IMR-90 (cell line): Measurements from ENCODE around the gene LUZP2. TPM values are rescaled to one million over a fixed set of nuclear protein-coding genes. Genes with fewer than 3 reads are reported as not detected.

ENCODE experiments used
- ATAC-seq: fragments of 200-7000 bp; cut with Tn5 transposase; 2 replicates; pipeline ENCODE4 v1.9.1; 2020; ENCODE audit warnings: low read depth, mild to moderate bottlenecking, moderate library complexity
- BruUV-seq: library from RNA; stranded (reverse); fragments of 400-500 nt; replicated peaks from 2 replicates; lab custom pipeline; 2021; lab: Mats Ljungman, UMichigan
- CTCF ChIA-PET: fragments of 300-600 bp; formaldehyde crosslinking; extraction: SDS; loops from one replicate; lab custom pipeline; 2021; ENCODE audit warnings: antibody characterized with exemption; lab: Yijun Ruan, JAX
- POLR2A ChIA-PET: fragments of 300-600 bp; sonication (Branson Sonifier 250); formaldehyde crosslinking; loops from one replicate; lab custom pipeline; 2022; ENCODE audit warnings: antibody characterized with exemption; ENCODE audit not compliant: unreplicated experiment; lab: Charles Lee
- DNase-seq: peaks from one replicate; pipeline ENCODE4 v3.0.0; 2013
- H2AFZ ChIP-seq: replicated peaks from 2 replicates; pipeline ENCODE3; 2013; ENCODE audit warnings: low read length, mild to moderate bottlenecking; ENCODE audit not compliant: poor library complexity
- H2AK5ac ChIP-seq: 2 replicates; pipeline ENCODE4 v1.6.1; 2013; ENCODE audit warnings: low read depth, low read length, inconsistent platforms
- H2AK9ac ChIP-seq: replicated peaks from 2 replicates; pipeline ENCODE3; 2013; ENCODE audit warnings: mild to moderate bottlenecking, low read depth, low read length, moderate library complexity; ENCODE audit not compliant: poor library complexity
- H2BK120ac ChIP-seq: 2 replicates; pipeline ENCODE4 v1.6.1; 2013; ENCODE audit warnings: low read depth, low read length, inconsistent platforms
- H2BK15ac ChIP-seq: 3 replicates; pipeline ENCODE4 v1.6.1; 2013; ENCODE audit warnings: low read depth, low read length, inconsistent platforms
- H2BK20ac ChIP-seq: 2 replicates; pipeline ENCODE4 v1.6.1; 2013; ENCODE audit warnings: low read depth, mild to moderate bottlenecking, inconsistent platforms, low read length, moderate library complexity
- H2BK5ac ChIP-seq: 2 replicates; pipeline ENCODE4 v1.6.1; 2013; ENCODE audit warnings: mild to moderate bottlenecking, low read depth, low read length, inconsistent platforms; ENCODE audit not compliant: poor library complexity, severe bottlenecking
- H3K14ac ChIP-seq: replicated peaks from 2 replicates; pipeline ENCODE4 v1.6.1; 2013; ENCODE audit warnings: low read depth, low read length, inconsistent platforms
- H3K18ac ChIP-seq: 2 replicates; pipeline ENCODE4 v1.6.1; 2013; ENCODE audit warnings: low read depth, low read length, control low read depth
- H3K23ac ChIP-seq: 2 replicates; pipeline ENCODE4 v1.6.1; 2013; ENCODE audit warnings: low read depth, low read length, inconsistent platforms
- H3K27ac ChIP-seq: 2 replicates; pipeline ENCODE4 v1.5.1; 2013; ENCODE audit warnings: mild to moderate bottlenecking, control low read depth, low read length; ENCODE audit not compliant: insufficient read depth
- H3K27me3 ChIP-seq: 2 replicates; pipeline ENCODE4 v1.6.1; 2013; ENCODE audit warnings: low read length; ENCODE audit not compliant: control insufficient read depth, insufficient read depth
- H3K36me3 ChIP-seq: 2 replicates; pipeline ENCODE4 v1.6.1; 2013; ENCODE audit warnings: low read length, mixed read lengths; ENCODE audit not compliant: control insufficient read depth, insufficient read depth
- H3K4ac ChIP-seq: 2 replicates; pipeline ENCODE4 v1.6.1; 2013; ENCODE audit warnings: low read depth, low read length, inconsistent platforms
- H3K4me1 ChIP-seq: 2 replicates; pipeline ENCODE4 v1.6.1; 2013; ENCODE audit warnings: low read length, mixed read lengths; ENCODE audit not compliant: control insufficient read depth, insufficient read depth
- H3K4me2 ChIP-seq: 2 replicates; pipeline ENCODE4 v1.6.1; 2013; ENCODE audit warnings: low read depth, mild to moderate bottlenecking, control low read depth, low read length, moderate library complexity
- H3K4me3 ChIP-seq: 2 replicates; pipeline ENCODE4 v1.5.1; 2013; ENCODE audit warnings: low read depth, mild to moderate bottlenecking, control low read depth, low read length, moderate library complexity; ENCODE audit not compliant: insufficient read depth
- H3K56ac ChIP-seq: 2 replicates; pipeline ENCODE4 v1.6.1; 2013; ENCODE audit warnings: low read length, inconsistent platforms; ENCODE audit not compliant: insufficient read depth; ENCODE audit errors: extremely low read depth
- H3K79me1 ChIP-seq, 2 experiments: 2 replicates each; pipeline ENCODE4 v1.6.1; 2013; ENCODE audit warnings: low read length in 2 of 2, inconsistent platforms in 1 of 2, low read depth in 1 of 2
- H3K9ac ChIP-seq: 2 replicates; pipeline ENCODE4 v1.6.1; 2013; ENCODE audit warnings: low read depth, low read length, control low read depth
- H3K9me1 ChIP-seq: 2 replicates; pipeline ENCODE4 v1.6.1; 2013; ENCODE audit warnings: low read length, inconsistent platforms; ENCODE audit not compliant: insufficient read depth
- H3K9me3 ChIP-seq: 2 replicates; pipeline ENCODE4 v1.6.1; 2013; ENCODE audit warnings: low read length; ENCODE audit not compliant: control insufficient read depth, insufficient read depth
- H4K20me1 ChIP-seq: 2 replicates; pipeline ENCODE4 v1.6.1; 2013; ENCODE audit warnings: low read length, inconsistent platforms; ENCODE audit not compliant: insufficient read depth
- H4K5ac ChIP-seq: 2 replicates; pipeline ENCODE4 v1.6.1; 2013; ENCODE audit warnings: mild to moderate bottlenecking, low read depth, low read length, control low read depth
- H4K8ac ChIP-seq, 2 experiments: 2 replicates each; pipeline ENCODE4 v1.6.1; 2013; ENCODE audit warnings: low read depth in 2 of 2, low read length in 2 of 2, control low read depth in 1 of 2, inconsistent platforms in 1 of 2
- H4K91ac ChIP-seq: 2 replicates; pipeline ENCODE4 v1.6.1; 2013; ENCODE audit warnings: low read depth, low read length, inconsistent platforms; ENCODE audit not compliant: insufficient read depth
- CHD1 ChIP-seq: IDR thresholded peaks from 2 replicates; pipeline ENCODE4 v1.6.1; 2012; ENCODE audit warnings: low read depth, low read length, improper control_type of control experiment
- CTCF ChIP-seq: conservative IDR thresholded peaks from 2 replicates; pipeline ENCODE4 v1.5.1; 2012; ENCODE audit warnings: mild to moderate bottlenecking, low read depth, low read length, improper control_type of control experiment
- MAFK ChIP-seq: IDR thresholded peaks from 2 replicates; pipeline ENCODE4 v1.6.1; 2012; ENCODE audit warnings: low read depth, low read length, improper control_type of control experiment
- MAZ ChIP-seq: IDR thresholded peaks from 2 replicates; pipeline ENCODE4 v1.6.1; 2012; ENCODE audit warnings: low read depth, mild to moderate bottlenecking, low read length, improper control_type of control experiment, moderate library complexity, borderline replicate concordance
- POLR2A ChIP-seq: IDR thresholded peaks from 2 replicates; pipeline ENCODE4 v1.6.1; 2012; ENCODE audit warnings: mild to moderate bottlenecking, low read depth, low read length
- RCOR1 ChIP-seq: IDR thresholded peaks from 2 replicates; pipeline ENCODE4 v1.6.1; 2012; ENCODE audit warnings: mild to moderate bottlenecking, low read length, improper control_type of control experiment; ENCODE audit not compliant: insufficient replicate concordance
- SMC3 ChIP-seq: fragments of 150-350 bp; IDR thresholded peaks from 2 replicates; pipeline ENCODE4 v1.6.1; 2016; ENCODE audit warnings: low read depth, mild to moderate bottlenecking, antibody characterized with exemption, low read length, moderate library complexity
- WGBS, 2 experiments: methylation state at CpG; one replicate each; pipeline versions ENCODE4 v1.1.5 to v1.1.7; 2013; ENCODE audit warnings: missing lambda C conversion rate in 2 of 2; ENCODE audit not compliant: insufficient read length in 1 of 2; ENCODE audit errors: extremely low coverage in 2 of 2; 5-methylcytosine and 5-hydroxymethylcytosine counted together
- dilution Hi-C: fragments of 300-500 bp; cut with HindIII; formaldehyde crosslinking; loops from one replicate; pipeline ENCODE4 v1.14.3; 2018; ENCODE audit warnings: low sequenced_read_pairs; ENCODE audit not compliant: unreplicated experiment
- in situ Hi-C: fragments of 300-500 bp; cut with MboI; formaldehyde crosslinking; loops from 3 replicates; pipeline ENCODE4 v1.14.3; 2019; ENCODE audit warnings: low sequenced_read_pairs, inconsistent platforms, mixed read lengths
- intact Hi-C: fragments of 100-400 bp; cut with micrococcal nuclease; formaldehyde crosslinking; loops from 2 replicates; pipeline ENCODE4 v1.10.0; 2022
- polyA plus RNA-seq, 3 experiments: library from polyadenylated mRNA; depleted of rRNA; stranded (reverse); fragments of >200 nt; gene quantifications; 2 replicates each; pipeline ENCODE4 v1.2.3, GENCODE V29; 2012; ENCODE audit warnings: low replicate concordance in 1 of 3
- total RNA-seq: library from RNA; depleted of rRNA; stranded (reverse); fragments of >200 nt; gene quantifications from 2 replicates; pipeline ENCODE4 v1.2.3, GENCODE V29; 2012
- TF ChIP-seq, protein P1 (sequence below): fragments of 150-350 bp; IDR thresholded peaks from 2 replicates; pipeline ENCODE4 v1.6.1; 2016; ENCODE audit warnings: low read depth, mild to moderate bottlenecking, low read length, moderate library complexity, borderline replicate concordance
- TF ChIP-seq, protein P2 (sequence below): fragments of 150-350 bp; IDR thresholded peaks from 2 replicates; pipeline ENCODE4 v1.6.1; 2017; ENCODE audit warnings: mild to moderate bottlenecking, antibody characterized with exemption, low read length, low read depth

Gene LUZP2
- total and polyA plus RNA-seq, 2 of the 4 experiments (the other 2 are of a cell fraction), result 0.89 to 2.0 TPM

GRCh38 chr11:24714601-24715000 is 217.7 kb downstream of the LUZP2 start:
- ChIA-PET CTCF (no interaction called here), POLR2A (no interaction called here)
- no CpG with 5 or more reads among the region's 1 CpG for WGBS, 2 experiments
- in situ Hi-C loops, result no loop called here
- Histone ChIP-seq H3K9me1 (no peaks in the 10 kb centered on the region), H2BK20ac (no peak overlapping the region), H3K4me1 (no peaks in the 10 kb centered on the region), H3K9me3 (no peaks in the 10 kb centered on the region), H2AK5ac (no peak overlapping the region), H2BK5ac (no peak overlapping the region), H3K23ac (no peak overlapping the region), H3K36me3 (no peaks in the 10 kb centered on the region), H4K91ac (no peak overlapping the region), H2BK15ac (no peak overlapping the region), H3K18ac (no peak overlapping the region), H4K5ac (no peak overlapping the region), H2AFZ (no peak overlapping the region), H4K20me1 (no peaks in the 10 kb centered on the region), H3K9ac (no peak overlapping the region), H2BK120ac (no peak overlapping the region), H3K56ac (no peak overlapping the region), H3K14ac (no peak overlapping the region), H3K4ac (no peak overlapping the region), H3K4me3 (no peak overlapping the region), H4K8ac (no peak overlapping the region), H3K79me1 (no peaks in the 10 kb centered on the region), H3K27ac (no peak overlapping the region), H3K27me3 (no peaks in the 10 kb centered on the region), H3K4me2 (no peak overlapping the region), H2AK9ac (no peak overlapping the region)
- dilution Hi-C loops, result no loop called here
- no TSS peak for BruUV-seq
- no peak for ATAC-seq
- intact Hi-C loops, result no loop called here
- DNase-seq, result no peak
- TF ChIP-seq MAZ, result no peak
- TF ChIP-seq POLR2A, result no peak
- TF ChIP-seq, protein P1, sequence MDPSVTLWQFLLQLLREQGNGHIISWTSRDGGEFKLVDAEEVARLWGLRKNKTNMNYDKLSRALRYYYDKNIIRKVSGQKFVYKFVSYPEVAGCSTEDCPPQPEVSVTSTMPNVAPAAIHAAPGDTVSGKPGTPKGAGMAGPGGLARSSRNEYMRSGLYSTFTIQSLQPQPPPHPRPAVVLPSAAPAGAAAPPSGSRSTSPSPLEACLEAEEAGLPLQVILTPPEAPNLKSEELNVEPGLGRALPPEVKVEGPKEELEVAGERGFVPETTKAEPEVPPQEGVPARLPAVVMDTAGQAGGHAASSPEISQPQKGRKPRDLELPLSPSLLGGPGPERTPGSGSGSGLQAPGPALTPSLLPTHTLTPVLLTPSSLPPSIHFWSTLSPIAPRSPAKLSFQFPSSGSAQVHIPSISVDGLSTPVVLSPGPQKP, result no peak
- no peak for TF ChIP-seq SMC3
- no peak for TF ChIP-seq CHD1
- TF ChIP-seq RCOR1, result no peak
- no peak for TF ChIP-seq MAFK
- TF ChIP-seq, protein P2, sequence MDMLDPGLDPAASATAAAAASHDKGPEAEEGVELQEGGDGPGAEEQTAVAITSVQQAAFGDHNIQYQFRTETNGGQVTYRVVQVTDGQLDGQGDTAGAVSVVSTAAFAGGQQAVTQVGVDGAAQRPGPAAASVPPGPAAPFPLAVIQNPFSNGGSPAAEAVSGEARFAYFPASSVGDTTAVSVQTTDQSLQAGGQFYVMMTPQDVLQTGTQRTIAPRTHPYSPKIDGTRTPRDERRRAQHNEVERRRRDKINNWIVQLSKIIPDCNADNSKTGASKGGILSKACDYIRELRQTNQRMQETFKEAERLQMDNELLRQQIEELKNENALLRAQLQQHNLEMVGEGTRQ, result no peak
- TF ChIP-seq CTCF, result no peak
